ENCODE results near the gene IFT43.
A peak's percentile ranks its signal among the peaks of the same experiment; 100 is the strongest.

The IFT43 gene

DNA sequence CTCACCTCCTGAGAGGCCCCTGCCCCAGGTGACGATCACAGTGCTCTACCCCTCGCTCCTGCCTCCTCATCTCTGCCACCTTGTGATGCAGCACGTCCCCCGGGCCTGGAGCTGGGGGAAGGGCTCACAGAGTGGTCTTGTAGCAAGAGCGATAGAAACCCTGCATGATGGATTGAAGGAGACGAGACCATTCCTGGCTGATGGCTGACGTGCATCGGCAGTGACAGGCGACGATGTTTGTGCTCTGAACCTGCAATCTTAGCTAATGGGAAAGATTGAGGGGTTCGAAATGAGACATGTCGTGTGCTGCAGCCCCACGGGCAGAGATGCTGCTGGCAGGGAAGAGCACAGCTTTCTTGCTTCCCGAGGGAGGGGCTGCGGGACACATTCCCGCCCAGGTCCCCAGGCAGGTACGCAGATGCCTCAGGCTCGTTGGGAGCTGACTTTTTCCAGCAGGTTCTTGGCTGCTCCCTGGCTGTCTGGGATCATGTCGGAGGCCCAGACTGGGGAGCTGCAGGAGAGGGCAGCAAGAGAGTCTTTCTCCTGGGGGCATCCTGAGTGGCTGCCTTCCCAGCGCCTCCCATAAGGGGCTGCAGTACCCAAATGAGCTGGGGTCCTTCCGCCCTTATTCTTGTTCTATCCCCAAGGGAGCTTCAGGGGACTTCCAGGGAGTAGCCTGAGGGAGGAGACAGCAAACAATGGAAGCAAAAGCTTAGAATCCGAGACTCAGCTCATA is 127.5 kb downstream of the IFT43 start:
- no peak for DNase-seq (ENCODE audit: low spot score)

DNA sequence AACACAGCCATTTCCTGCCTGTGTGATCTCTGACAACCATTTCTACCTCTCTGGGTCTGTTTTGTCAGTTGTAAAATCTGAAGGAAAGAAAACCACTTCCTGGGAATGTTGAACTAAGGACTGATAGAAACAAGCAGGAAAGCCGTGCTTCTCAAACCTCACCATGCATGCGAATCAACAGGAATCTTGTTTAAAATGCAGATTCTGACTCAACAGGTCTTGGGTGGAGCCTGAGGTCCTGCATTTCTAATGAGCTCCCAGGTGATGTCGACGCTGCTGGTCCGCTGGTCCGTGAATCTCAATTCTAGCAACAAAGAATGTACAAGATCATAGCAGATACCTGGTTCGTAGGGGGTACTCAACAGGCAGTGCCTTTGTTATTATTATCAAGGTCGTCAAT is 128.1 kb downstream of the IFT43 start:
- DNase-seq (ENCODE audit: low spot score): no peak

DNA sequence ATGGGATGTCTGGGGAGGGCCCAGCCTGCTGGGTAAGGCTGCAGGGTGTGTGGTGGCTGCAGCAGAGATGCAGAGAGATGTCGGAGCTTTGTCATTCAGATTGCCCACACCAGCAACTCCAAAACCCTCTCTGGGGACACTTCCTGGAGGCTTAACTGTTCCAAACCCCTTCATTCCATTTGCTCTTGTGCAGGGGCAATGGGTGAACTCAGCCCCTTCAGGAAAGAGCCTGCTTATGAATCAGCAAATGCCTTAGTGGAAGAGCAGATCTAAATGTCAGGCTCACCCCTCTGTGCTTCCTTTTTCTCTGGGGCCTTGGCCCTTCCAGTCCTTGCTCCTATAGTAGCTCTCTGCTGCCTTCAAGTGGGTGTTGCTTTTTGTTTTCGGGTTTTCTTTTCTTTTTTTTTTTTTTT is 129.5 kb downstream of the IFT43 start:
- DNase-seq (ENCODE audit: low spot score): no peak

DNA sequence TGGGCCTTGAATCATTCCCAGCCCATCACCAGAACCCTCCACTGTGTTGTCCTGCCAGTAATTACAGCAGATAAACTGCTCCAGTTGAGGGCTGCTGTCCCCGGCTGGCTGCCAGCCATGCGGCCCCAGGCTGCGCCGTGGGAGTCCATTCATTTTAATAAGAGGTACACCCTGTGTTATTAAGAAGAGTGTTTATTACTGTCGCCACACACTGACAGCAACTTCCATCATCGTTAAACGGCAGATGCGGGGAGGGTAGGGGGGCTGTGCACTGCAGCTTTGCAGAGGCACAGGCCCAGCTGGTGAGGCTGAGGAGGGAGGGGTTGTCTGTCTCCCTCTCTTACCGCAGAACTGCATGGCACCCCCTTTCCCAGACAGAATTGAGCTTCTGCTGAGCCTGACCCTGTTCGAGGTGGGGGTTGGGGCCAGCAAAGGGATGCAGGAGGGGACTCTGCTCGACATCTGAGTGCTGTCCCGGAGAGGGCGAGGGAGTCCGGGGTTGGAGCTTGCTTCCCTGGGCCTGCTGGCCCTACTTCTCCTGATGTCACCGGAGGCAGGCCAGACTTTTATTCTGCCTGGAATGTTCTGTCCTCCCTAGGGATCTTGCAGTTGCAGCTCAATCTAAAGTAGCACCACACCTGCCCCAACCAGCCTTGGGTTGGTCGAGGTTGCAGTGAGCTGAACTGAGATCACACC is 132.4 kb downstream of the IFT43 start:
- no peak for DNase-seq (ENCODE audit: low spot score)

DNA sequence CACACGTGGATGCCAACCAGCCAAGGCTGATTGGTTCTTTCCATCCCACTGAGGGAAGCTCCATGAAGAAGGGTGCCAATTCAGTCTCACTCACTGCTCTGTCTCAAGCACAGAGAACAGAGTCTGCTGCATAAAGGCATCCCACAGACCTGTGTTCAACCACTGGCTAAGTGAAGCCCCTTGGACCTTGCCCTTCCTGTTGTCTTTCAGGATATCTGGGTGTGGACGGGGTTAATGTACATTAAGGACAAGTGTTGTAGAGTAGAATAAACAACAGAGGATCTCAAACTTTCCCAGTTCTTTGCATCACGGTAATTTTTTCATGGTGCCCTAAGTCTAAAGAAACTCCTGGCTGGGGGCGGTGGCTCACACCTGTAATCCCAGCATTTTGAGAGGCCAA is 133.0 kb downstream of the IFT43 start:
- DNase-seq (ENCODE audit: low spot score): no peak

DNA sequence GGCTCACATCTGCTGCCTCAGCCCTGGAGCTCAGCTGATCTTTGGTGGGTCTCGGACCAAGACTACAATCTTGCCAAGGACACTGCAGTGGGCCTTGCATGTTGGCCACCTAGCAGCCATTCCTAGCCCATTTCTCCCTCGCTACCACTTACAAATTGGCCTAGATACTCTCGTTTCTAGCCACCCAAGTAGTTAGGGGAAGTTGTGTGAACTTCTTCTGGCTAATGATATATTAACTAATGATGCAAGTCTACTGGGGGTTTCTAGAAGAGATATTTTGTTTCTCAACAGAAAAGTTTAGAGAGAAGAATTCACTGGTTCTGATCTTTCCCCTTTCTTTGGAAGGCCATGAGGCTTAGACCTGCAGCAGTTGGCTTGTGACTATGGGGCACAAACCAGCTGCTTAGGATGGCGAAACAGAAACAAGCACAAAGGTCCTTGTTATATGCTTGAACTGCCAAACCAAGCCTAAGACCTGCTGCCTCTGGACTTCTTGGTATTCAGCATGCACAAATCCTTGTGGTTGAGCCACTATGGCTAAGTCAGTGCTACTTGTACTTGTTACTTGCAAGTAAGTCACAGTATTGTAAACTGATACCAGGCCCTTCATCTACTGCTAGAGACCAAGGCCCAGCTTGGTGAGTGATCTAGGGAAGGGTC is 135.7 kb downstream of the IFT43 start:
- DNase-seq (ENCODE audit: low spot score): no peak

DNA sequence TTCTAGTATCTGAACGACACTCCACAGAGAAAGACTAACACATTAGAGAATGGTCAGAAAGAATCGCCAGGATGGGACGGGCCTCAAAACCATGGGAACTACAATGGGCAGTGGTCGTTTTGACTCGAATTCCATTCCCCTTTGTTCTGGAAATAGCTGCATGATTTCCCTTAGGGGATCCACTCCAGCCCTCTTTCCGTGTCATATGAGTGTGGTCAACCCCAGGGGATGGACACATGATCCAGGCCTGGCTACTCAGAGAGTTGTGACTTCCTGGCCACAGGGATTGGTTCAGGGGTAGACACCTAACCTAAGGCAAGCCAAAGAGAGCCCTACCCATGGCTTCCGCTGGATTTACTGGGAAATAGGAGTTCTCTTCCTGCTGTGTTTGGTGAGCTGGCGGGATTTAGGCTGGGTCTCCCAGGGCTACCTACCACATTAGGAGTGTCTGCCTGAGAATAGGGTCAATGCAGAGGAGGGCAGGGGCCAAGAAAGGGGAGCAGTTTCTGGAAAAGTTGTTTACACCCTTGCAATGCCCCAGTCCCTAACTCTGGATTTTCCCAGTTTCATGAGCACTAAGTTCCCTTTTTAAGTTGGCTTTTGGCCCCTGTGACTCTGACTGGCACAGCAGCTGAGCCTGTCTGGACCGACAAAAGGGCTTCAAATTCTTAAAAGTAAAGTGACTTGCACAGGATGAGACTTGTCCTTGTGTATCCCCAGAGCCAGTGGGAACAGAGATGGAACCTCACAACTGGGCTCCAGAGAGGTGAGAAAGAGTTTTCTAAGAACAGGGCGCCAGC is 138.1 kb downstream of the IFT43 start:
- DNase-seq (ENCODE audit: low spot score): no peak

DNA sequence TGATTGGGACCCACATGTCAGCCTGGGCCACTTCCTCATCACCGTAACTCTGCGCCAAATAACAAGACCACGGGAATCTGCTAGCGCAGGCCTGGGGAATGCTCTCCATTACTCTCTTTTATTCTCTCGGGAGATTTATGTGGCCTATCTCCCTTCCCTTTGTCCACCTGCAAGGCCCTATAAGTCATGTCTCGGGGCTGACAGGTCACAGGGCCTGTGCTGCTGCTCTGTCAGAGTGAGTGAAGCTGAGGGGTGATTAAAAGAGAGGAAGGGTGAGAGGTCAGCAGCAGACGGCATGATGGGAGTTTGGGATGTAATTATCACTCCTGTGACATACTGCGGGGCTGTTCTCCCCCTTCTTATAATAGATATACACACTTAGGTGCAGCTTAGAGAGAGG is 139.9 kb downstream of the IFT43 start:
- DNase-seq (ENCODE audit: low spot score): no peak

DNA sequence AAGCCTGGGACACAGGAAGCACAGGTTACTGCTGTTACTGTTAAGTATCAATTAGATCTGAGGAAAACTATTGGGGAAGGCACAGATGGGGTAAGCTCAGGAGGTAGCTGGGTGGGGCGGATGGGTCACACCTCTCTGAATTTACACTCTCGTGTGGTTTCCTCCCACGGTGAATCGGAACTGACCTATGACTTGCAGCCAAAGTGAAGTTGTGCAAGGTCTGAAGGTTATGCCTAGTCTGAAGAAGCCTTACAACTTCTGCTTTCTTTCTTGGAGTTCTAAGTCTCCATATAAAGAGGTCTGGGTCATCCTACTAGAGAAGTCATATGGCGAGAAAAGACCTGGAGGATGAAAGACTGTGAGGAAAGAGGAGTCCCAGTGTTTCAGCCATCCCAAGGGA is 140.5 kb downstream of the IFT43 start:
- DNase-seq (ENCODE audit: low spot score): no peak

DNA sequence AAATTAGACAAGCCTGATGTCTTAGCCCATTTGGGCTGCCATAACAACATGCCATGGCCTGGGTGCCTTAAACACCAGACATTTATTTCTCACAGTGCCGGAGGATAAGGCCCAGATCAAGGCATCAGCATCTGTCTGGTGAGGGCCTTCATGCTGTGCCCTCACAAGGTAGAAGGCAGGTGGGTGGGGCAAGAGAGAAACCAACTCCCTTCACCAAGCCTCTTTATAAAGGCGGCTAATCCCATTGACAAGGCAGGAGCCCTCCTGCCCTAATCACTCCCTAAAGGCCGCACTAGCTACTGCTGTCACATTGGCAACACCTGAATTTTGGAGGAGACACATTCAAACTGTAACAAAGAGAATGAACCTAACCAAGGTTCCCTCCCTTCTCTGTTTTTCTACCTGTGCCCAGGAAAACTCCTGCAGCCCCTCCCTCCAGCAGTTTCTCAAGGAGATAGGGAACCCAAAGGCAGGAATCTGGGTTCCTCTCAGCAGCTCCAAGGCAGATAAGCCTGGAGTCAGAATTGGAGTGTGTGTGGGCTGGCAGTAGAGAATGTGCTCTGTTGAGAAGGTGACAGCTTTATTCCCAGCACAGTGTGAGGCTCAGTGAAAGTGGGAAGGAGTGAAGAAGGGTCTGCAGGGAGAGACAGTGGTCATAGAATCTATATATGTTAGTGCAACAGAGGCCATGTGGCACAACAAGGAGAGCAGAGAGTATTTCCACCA is 144.5 kb downstream of the IFT43 start:
- DNase-seq (ENCODE audit: low spot score): no peak

DNA sequence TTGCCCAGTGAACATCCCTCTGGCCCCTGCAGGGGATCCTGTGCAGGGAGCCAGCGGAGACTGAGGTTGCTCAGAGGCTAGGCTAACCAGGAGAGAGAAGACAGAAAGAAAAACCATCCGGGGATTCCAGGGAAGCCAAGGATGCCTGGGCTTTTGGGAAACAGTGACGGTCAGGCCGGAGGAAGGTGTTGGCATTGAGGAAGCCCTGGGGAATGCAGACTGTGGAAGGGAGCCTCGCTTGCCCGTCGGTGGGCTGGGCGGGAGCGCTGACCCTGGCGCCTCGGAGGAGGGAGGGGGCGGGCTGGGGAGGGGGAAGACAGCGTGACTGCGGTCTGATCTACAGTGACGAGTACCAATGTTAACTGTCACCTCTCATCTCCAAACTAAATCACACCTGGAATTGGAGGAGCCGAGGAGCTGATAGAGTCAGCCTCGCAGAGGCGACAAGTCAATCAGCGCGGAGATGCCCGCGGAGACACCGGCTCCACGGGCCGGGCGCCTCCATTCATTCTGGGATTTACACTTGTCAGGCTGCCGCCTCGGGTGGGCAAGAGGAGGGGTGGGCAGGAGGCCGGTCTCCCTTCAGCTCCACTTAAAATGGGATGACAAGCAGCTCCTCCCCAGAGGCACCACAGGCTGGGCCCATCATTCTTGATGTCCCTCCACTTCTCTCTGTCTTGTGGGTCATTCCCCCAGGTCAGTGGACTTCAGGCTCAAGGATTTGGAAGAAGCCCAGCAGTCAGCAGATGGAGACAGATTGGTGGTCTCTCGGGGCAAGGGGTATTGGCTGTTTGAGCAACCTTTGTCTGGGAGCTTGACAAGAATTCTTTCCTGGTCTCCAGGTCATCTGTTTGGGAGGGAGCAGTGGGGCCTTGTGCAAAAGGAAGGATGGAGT is 145.8 kb downstream of the IFT43 start:
- DNase-seq (ENCODE audit: low spot score): no peak

DNA sequence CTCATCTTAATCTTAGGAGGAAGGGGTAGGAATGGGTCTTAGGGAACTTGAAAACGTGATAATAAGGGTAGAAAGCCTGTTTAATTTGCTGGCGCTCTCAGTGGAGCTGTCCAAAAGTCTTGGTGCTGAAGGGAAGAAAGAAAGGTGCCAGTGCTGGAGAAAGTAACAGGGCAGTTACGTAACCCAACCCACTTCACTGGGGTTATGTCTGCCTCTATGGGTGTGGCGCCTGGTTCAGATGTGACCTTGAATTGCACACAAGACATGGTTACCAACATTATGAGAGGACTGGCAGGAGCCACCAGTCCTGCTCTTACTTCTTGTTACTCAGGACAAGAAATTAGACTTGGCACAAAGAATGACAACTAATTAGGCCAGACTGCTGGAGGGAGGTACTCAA is 147.5 kb downstream of the IFT43 start:
- peak; percentile 15 for DNase-seq (ENCODE audit: low spot score)
